Measurements from ENCODE around the gene DHRS3.

DHRS3 gene

GRCh38 chr1:12649971-12650421, 32.0 kb upstream of the DHRS3 start:
- no peak for TF ChIP-seq FOXP2 (optimal IDR thresholded peaks at IDR 0.05; ENCODE audit: borderline replicate concordance, extremely low read depth, extremely low read length, insufficient read depth)
- no peak for TF ChIP-seq TAF1 (IDR thresholded peaks at IDR 0.05; ENCODE audit: borderline replicate concordance, insufficient read depth, low read length)

GRCh38 chr1:12648741-12649140, 30.7 kb upstream of the DHRS3 start:
- no peak for TF ChIP-seq FOXP2 (optimal IDR thresholded peaks at IDR 0.05; ENCODE audit: borderline replicate concordance, extremely low read depth, extremely low read length, insufficient read depth)
- TF ChIP-seq POLR2AphosphoS5 (IDR thresholded peaks at IDR 0.05; ENCODE audit: low read depth, low read length), result no peak
- no peak for TF ChIP-seq SIN3A (IDR thresholded peaks at IDR 0.05; ENCODE audit: borderline replicate concordance, insufficient read depth, low read length)

GRCh38 chr1:12644829-12645228, 26.8 kb upstream of the DHRS3 start:
- TF ChIP-seq FOXP2 (optimal IDR thresholded peaks at IDR 0.05; ENCODE audit: borderline replicate concordance, extremely low read depth, extremely low read length, insufficient read depth) (no peak), REST (IDR thresholded peaks at IDR 0.05; ENCODE audit: insufficient read depth in 1 of 2, low read depth in 2 of 2, low read length in 2 of 2) (no peak), POLR2AphosphoS5 (IDR thresholded peaks at IDR 0.05; ENCODE audit: low read depth, low read length) (no peak), TAF1 (IDR thresholded peaks at IDR 0.05; ENCODE audit: borderline replicate concordance, insufficient read depth, low read length) (no peak), SIN3A (IDR thresholded peaks at IDR 0.05; ENCODE audit: borderline replicate concordance, insufficient read depth, low read length) (no peak)

- TF ChIP-seq TAF1 (IDR thresholded peaks at IDR 0.05; ENCODE audit: borderline replicate concordance, insufficient read depth, low read length) (no peak), FOXP2 (optimal IDR thresholded peaks at IDR 0.05; ENCODE audit: borderline replicate concordance, extremely low read depth, extremely low read length, insufficient read depth) (no peak), POLR2AphosphoS5 (IDR thresholded peaks at IDR 0.05; ENCODE audit: low read depth, low read length) (no peak), REST (IDR thresholded peaks at IDR 0.05; ENCODE audit: insufficient read depth in 1 of 2, low read depth in 2 of 2, low read length in 2 of 2) (no peak), SIN3A (IDR thresholded peaks at IDR 0.05; ENCODE audit: borderline replicate concordance, insufficient read depth, low read length) (no peak)
These were observed 26.2 kb upstream of the DHRS3 start for GRCh38 chr1:12644237-12644636.

- no peak for TF ChIP-seq SIN3A (IDR thresholded peaks at IDR 0.05; ENCODE audit: borderline replicate concordance, insufficient read depth, low read length)
- TF ChIP-seq TAF1 (IDR thresholded peaks at IDR 0.05; ENCODE audit: borderline replicate concordance, insufficient read depth, low read length), result no peak
- TF ChIP-seq POLR2AphosphoS5 (IDR thresholded peaks at IDR 0.05; ENCODE audit: low read depth, low read length), result no peak
- TF ChIP-seq REST (IDR thresholded peaks at IDR 0.05; ENCODE audit: insufficient read depth in 1 of 2, low read depth in 2 of 2, low read length in 2 of 2), result no peak
- TF ChIP-seq FOXP2 (optimal IDR thresholded peaks at IDR 0.05; ENCODE audit: borderline replicate concordance, extremely low read depth, extremely low read length, insufficient read depth), result no peak
These were observed 25.8 kb upstream of the DHRS3 start, which contains the start of gene AADACL4 for GRCh38 chr1:12643785-12644184. Gene AADACL4 (plus strand): TSS chr1:12644085. CDS start chr1:12644547, 462 bp downstream.

GRCh38 chr1:12643079-12643478, 25.1 kb upstream of the DHRS3 start:
- TF ChIP-seq SIN3A (IDR thresholded peaks at IDR 0.05; ENCODE audit: borderline replicate concordance, insufficient read depth, low read length) (no peak), FOXP2 (optimal IDR thresholded peaks at IDR 0.05; ENCODE audit: borderline replicate concordance, extremely low read depth, extremely low read length, insufficient read depth) (no peak), TAF1 (IDR thresholded peaks at IDR 0.05; ENCODE audit: borderline replicate concordance, insufficient read depth, low read length) (no peak)

- TF ChIP-seq FOXP2 (optimal IDR thresholded peaks at IDR 0.05; ENCODE audit: borderline replicate concordance, extremely low read depth, extremely low read length, insufficient read depth) (no peak), TAF1 (IDR thresholded peaks at IDR 0.05; ENCODE audit: borderline replicate concordance, insufficient read depth, low read length) (no peak), REST (IDR thresholded peaks at IDR 0.05; ENCODE audit: insufficient read depth in 1 of 2, low read depth in 2 of 2, low read length in 2 of 2) (no peak), POLR2AphosphoS5 (IDR thresholded peaks at IDR 0.05; ENCODE audit: low read depth, low read length) (no peak), SIN3A (IDR thresholded peaks at IDR 0.05; ENCODE audit: borderline replicate concordance, insufficient read depth, low read length) (no peak)
These were observed 22.9 kb upstream of the DHRS3 start for GRCh38 chr1:12640958-12641272.
